Measurements from ENCODE around the gene CEP72. TPM values are rescaled to one million over a fixed set of nuclear protein-coding genes. Genes with fewer than 3 reads are reported as not detected.

Gene CEP72
- total RNA-seq, 2 experiments from 2014 or later, result 27.0 to 28.9 TPM

GRCh38 chr5:568061-568781, 43.9 kb upstream of the CEP72 start:
- Mint-ChIP-seq H3K9me3 (no peaks in the 10 kb centered on the region), H3K4me3 (no peak overlapping the region), H3K36me3 (ENCODE audit: low read depth) (no peaks in the 10 kb centered on the region), H3K27ac (no peak overlapping the region), H3K27me3 (peaks cover 18% of the 10 kb centered on the region), H3K4me1 (ENCODE audit: low read depth) (no peaks in the 10 kb centered on the region)
- TF ChIP-seq CTCF (IDR thresholded peaks at IDR 0.05), result no peak
- intact Hi-C loops (cut with micrococcal nuclease), result no loop called here
- ChIA-PET POLR2A (interaction anchor here (0.7 kb wide), 1 partner anchor 92 kb away, joined by 3 read pairs; no protein-coding TSS in a partner anchor), CTCF (no interaction called here)
- DNase-seq, result no peak
- no peak for ATAC-seq

GRCh38 chr5:568809-569208, 43.3 kb upstream of the CEP72 start:
- no peak overlapping the region for H3K4me3 Mint-ChIP-seq

DNA sequence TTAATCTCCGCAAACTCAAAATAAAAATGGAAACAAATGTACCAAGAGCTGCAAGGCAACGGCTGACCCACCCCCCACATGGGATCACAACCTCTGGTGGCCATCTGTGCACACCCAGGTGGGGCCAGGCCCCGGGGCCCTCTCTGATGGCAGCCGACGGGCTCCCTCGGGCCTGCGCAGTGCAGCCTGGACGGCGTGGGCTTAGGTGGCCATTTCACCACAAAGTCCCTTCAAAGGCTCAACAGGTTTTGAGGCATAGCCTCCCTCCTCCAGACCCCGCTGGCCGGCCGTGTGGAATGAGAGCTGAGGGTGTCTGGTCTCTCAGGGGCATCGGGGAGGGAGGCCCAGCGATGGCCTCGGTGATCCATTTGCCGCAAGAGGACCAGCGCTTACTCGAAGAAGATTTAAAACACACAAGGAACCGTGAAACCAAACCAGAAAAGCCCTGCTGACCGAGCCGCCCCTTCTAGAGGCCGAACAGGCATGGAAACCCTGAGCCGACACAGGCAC, 42.7 kb upstream of the CEP72 start:
- POLR2A ChIA-PET, result interaction anchor here (0.6 kb wide), 1 partner anchor 76 kb away, joined by 3 read pairs; no protein-coding TSS in a partner anchor
- Mint-ChIP-seq H3K9me3 (no peaks in the 10 kb centered on the region), H3K27ac (no peak overlapping the region), H3K4me1 (ENCODE audit: low read depth) (no peaks in the 10 kb centered on the region), H3K36me3 (ENCODE audit: low read depth) (no peaks in the 10 kb centered on the region), H3K4me3 (no peak overlapping the region), H3K27me3 (peaks cover 23% of the 10 kb centered on the region)
- DNase-seq, result no peak
- ATAC-seq, result no peak
- no peak for TF ChIP-seq CTCF (IDR thresholded peaks at IDR 0.05)
- intact Hi-C loops (cut with micrococcal nuclease), result no loop called here
- CTCF ChIA-PET, result interaction anchor here (1.2 kb wide), 1 partner anchor 13 kb away, joined by 3 read pairs; no protein-coding TSS in a partner anchor

More at GRCh38 chr5:568809-569208, 43.3 kb upstream of the CEP72 start:
- DNase-seq (no peak), ATAC-seq (no peak)
- POLR2A ChIA-PET, result no interaction called here
- H3K36me3 Mint-ChIP-seq (ENCODE audit: low read depth), result no peaks in the 10 kb centered on the region
- no peaks in the 10 kb centered on the region for H3K4me1 Mint-ChIP-seq (ENCODE audit: low read depth)
- H3K27me3 Mint-ChIP-seq, result peaks cover 21% of the 10 kb centered on the region
- H3K27ac Mint-ChIP-seq, result no peak overlapping the region
- intact Hi-C loops (cut with micrococcal nuclease), result no loop called here
- no peaks in the 10 kb centered on the region for H3K9me3 Mint-ChIP-seq
- TF ChIP-seq CTCF (IDR thresholded peaks at IDR 0.05), result no peak
- CTCF ChIA-PET, result no interaction called here

GRCh38 chr5:569868-570361, 42.2 kb upstream of the CEP72 start:
- ChIA-PET POLR2A (interaction anchor here (0.6 kb wide), 1 partner anchor 77 kb away, joined by 3 read pairs; no protein-coding TSS in a partner anchor), CTCF (interaction anchor here (1.2 kb wide), 1 partner anchor 14 kb away, joined by 3 read pairs; no protein-coding TSS in a partner anchor)
- Mint-ChIP-seq H3K27me3 (peaks cover 25% of the 10 kb centered on the region), H3K4me1 (ENCODE audit: low read depth) (no peaks in the 10 kb centered on the region), H3K27ac (no peak overlapping the region), H3K9me3 (no peaks in the 10 kb centered on the region), H3K4me3 (no peak overlapping the region), H3K36me3 (ENCODE audit: low read depth) (no peaks in the 10 kb centered on the region)
- DNase-seq (no peak), ATAC-seq (no peak)
- TF ChIP-seq CTCF (IDR thresholded peaks at IDR 0.05), result no peak
- intact Hi-C loops (cut with micrococcal nuclease), result no loop called here

DNA sequence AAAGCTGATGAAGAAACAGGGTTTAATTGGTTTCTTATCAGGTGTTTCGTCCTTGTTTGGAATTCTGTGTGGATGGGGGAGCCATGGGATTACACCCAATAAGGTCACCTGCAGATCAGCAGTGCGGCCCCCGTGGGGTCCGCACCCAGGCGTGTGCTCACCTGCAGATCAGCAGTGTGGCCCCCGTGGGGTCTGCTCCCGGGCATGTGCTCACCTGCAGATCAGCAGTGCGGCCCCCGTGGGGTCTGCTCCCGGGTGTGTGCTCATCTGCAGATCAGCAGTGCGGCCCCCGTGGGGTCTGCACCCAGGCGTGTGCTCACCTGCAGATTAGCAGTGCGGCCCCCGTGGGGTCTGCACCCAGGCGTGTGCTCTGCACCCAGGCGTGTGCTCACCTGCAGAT, 41.7 kb upstream of the CEP72 start:
- TF ChIP-seq CTCF (IDR thresholded peaks at IDR 0.05), result no peak
- ChIA-PET POLR2A (no interaction called here), CTCF (interaction anchor here (1.2 kb wide), 1 partner anchor 14 kb away, joined by 3 read pairs; no protein-coding TSS in a partner anchor)
- no peak overlapping the region for H3K4me3 Mint-ChIP-seq
- no peaks in the 10 kb centered on the region for H3K36me3 Mint-ChIP-seq (ENCODE audit: low read depth)
- H3K9me3 Mint-ChIP-seq, result no peaks in the 10 kb centered on the region
- H3K27ac Mint-ChIP-seq, result no peak overlapping the region
- ATAC-seq, result no peak
- intact Hi-C loops (cut with micrococcal nuclease), result no loop called here
- H3K27me3 Mint-ChIP-seq, result peaks cover 28% of the 10 kb centered on the region
- DNase-seq, result no peak
- H3K4me1 Mint-ChIP-seq (ENCODE audit: low read depth), result no peaks in the 10 kb centered on the region
